GM18502 (cell line): ENCODE results near the gene TSPAN9.

Source experiments
- ATAC-seq: cut with Tn5 transposase; IDR thresholded peaks from one replicate; pipeline ENCODE4 v1.9.1; 2021; ENCODE audit warnings: mild to moderate bottlenecking; ENCODE audit not compliant: unreplicated experiment, poor library complexity

Gene TSPAN9, protein sequence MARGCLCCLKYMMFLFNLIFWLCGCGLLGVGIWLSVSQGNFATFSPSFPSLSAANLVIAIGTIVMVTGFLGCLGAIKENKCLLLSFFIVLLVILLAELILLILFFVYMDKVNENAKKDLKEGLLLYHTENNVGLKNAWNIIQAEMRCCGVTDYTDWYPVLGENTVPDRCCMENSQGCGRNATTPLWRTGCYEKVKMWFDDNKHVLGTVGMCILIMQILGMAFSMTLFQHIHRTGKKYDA

GRCh38 chr12:3076730-3077571, at the start of gene TSPAN9:
Gene TSPAN9 (plus strand): TSS chr12:3077379. CDS start chr12:3201194, 123,815 bp downstream.
- ATAC-seq, result peak; percentile 64

DNA sequence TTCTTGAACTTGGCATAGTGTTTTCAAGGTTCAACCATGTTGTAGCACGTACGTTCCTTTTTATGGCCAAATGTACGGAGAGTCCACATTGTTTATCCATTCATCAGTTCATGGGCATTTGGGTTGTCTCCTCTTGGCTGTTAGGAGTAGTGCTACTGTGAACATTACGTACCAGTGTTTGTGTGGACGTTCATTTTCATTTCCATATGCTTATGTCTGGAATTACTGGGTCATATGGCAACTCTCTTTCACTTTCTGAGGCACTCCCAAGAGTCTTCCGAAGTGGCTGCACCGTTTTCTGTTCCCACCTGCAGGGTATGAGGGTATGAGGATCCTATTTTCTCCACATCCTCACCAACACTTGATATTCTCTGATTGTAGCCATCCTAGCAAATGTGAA, 49.1 kb upstream of the TSPAN9 start:
- ATAC-seq, result no peak

GRCh38 chr12:3030821-3031429, 46.3 kb upstream of the TSPAN9 start:
- ATAC-seq, result no peak

DNA sequence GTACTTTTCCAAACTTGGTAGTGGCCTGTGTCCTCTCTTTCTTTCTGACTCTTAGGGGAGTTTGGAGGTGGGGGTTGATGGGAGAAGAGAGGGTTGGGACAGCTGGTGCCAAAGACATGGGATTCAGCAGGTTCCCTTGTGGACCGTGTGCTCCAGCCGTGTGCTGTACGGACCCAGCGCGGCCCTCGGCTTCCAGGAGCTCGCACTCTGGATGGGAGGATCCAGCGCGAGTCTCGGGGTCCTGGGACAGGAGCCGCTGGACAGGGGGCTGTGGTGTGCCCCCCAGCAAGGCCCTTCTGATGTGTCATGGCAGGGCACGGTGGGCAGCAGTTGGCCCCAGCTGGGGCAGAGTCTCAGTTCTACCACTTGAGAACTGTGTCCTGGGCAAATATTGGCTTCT, 45.0 kb upstream of the TSPAN9 start:
- no peak for ATAC-seq

GRCh38 chr12:3032770-3033538, 44.2 kb upstream of the TSPAN9 start:
- ATAC-seq, result no peak

- ATAC-seq, result no peak
These were observed 43.7 kb upstream of the TSPAN9 start for GRCh38 chr12:3033539-3033867.

DNA sequence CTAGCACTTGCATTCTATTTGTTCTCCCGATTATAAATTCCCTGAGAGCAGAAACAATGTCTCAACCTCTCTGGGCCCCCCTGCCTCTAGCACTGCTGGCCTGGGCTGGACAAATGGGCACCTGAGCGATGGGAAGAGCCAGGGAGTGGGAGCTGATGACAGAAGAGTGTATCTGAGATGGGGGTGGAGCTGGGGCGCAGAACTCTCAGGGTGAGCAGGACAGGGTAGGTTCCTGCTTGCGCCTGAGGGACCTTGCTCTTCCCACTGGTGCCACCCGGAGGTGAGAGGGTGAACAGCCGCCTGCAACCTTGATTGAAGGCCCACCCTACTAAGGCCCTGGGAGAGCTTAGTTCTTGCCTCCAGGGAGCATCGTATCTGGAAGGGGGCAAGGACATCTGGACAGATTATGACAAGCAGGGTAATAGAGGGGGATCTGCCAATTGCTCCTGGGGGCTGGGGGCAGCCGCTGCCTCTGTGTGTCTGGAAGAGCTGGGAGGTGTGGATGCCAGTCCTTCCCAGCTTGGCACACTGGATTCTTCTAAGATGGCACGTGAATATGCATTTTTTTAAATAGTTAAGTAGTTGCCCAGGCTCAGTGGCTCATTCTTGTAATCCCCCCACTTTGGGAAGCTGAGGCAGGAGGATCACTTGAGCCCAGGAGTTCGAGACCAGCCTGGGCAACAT, 43.0 kb upstream of the TSPAN9 start:
- ATAC-seq, result no peak

DNA sequence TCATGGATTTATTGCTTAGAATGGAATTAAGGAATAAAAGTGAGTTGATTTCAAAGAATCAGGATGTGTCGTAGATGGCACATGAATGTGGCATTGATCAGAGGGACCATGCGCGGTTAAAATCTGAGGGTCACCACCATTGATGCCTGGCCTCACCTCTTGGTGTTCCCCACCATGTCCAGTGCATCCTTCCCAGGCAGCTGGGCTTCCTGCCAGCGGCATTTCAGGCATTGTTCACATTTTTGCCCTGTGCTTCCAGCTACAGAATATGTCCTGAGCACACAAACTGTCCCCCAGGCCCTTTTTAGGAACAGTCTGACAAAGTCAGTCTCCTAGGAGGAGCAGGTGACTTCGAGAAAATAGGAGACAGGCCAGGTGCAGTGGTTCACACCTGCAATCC, 42.0 kb upstream of the TSPAN9 start:
- ATAC-seq, result no peak

GRCh38 chr12:3035815-3036702, 41.1 kb upstream of the TSPAN9 start:
- no peak for ATAC-seq

DNA sequence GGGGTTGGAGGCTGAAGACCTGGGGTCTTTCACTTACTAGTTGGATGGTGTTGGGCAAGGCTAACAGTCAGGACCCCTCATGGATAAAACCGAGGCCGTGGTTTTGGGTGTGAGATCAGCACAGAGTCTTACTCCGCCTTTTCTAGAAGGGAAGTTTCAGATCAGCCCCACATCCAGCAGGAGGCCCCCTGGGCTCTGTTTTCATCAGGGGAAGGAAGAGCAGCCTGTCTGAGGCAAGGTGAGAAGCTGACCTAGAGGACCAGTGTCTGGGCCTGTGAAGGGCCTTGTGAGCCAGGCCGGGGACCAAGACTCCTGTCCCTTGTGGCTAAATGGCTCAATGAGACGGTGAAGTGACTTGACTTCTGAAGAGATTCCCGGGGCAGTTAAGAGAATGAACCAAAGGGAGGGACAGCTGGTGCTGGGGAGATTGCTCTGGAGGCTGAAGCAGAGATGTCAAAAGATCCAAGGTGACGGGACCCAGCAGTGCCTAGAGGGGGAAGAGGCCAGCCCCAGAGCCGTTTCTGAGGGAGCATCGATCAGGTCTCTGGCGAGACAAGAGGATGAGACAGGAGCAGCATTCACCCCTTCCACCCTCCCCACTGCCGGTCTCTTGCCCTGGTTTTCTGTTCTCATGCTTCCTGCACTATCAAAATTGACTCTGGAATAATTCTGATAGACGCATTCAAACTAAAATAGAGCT, 40.1 kb upstream of the TSPAN9 start:
- no peak for ATAC-seq

- ATAC-seq, result no peak
These were observed 39.0 kb upstream of the TSPAN9 start for GRCh38 chr12:3038166-3038565.

DNA sequence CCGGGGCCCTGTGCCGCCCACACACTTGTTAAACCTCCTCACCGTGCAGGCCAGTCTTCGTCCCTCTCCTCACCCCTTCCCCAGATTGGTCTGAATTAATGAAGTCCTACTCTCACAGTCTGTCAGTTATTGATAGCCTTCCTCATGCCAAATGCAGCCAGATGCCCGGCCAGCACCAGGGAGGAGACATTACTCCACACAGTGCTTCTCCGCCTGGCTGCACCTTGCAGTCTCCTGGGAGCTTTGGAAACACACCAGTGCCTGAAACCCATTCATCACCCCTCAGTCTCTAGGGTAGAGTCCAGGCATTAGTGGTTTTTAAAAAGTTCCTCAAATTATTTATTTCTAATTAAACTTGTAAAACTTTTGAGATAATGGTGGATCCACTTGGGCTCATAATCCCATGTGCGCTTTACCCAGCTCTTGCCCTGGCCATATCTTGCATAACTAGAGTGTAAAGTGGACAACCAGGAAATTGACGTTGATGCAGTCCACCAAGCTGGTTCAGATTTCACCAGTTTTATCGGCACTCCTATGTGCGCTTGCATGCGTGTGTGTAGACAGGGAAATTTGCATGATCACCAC, 38.2 kb upstream of the TSPAN9 start:
- no peak for ATAC-seq

GRCh38 chr12:3040026-3040656, 37.0 kb upstream of the TSPAN9 start:
- ATAC-seq, result no peak

DNA sequence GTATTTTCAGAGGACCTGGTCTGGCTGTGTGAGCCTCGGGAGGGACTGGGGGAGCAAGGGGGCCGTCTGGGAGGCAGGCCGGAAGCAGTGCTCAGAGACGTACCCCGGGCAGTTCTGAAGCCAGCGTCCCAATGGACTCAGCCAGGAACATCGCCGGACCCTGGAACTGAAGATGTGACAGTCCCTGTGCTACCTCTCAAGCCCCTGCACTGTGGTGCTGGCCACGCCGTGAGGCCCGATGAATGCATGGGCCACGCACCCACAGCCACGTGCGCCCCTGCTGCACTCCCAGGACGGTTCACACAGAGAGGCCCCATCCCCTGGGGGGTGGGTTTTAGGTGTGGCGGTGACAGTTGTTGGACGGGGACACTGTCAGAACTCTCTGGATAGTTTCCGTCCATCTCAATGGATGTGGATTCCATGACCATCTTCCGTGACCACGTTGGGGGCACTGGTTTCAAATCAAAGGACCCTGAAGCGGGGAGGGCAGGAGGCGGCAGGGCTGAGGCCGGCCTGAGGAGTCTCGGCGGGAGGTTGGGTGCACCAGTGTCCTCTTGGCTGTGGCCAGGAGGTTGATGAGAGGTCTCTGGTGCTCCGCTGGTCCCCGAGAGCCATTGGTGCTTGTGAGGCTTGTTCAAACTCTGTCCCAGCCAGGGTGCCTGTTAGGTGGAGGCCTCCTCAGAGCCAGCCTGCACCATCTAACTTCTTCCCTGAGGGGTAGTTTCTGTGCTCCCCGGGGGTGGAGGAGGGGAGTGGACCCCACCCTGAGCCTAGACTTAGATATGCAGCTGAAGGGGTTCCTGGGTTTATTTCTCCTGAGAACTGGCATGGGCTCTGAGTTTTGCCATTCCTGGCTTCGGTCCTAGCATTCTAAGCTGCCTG, 36.3 kb upstream of the TSPAN9 start:
- ATAC-seq, result no peak

- ATAC-seq, result peak; percentile 78
These were observed 35.5 kb upstream of the TSPAN9 start for GRCh38 chr12:3041558-3042164.

DNA sequence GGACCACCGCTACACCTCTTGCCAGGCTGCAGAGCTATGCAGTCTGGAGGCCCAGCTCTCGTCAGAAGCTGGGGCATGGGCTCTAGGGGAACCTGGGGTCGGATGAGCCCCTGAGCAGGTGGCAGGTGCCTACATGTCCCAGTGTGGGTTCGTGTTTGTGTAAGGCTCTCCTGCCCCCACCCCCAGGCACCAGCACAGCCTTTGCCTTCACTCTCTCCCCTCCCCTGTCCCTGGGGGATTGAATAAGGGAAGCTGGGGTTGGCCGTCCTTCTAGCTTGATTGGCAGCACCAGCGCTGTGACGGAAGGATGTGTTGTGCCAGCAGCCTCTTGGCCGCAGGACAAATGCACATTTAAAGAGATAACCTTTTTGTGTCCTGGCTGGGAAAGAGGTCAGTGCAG, 34.8 kb upstream of the TSPAN9 start:
- no peak for ATAC-seq

DNA sequence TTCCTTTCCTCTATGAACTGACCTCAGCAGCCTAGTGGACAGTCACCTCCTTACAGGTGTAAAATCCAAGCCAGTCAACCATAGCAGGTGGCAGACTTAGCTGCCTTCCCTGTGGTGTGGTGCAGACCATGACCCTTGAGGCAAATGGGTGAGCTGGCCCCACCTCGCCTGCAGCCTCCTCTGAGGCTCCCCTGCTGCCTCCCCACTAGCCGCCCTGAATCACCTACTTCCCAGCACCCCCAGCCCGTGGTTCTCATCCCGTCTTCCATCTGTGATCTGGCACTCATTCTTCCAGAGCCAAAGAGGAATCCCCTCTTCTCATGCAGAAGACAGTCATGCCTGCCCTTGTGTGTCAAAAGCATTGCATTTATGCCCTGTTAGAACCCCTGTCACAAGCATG, 34.4 kb upstream of the TSPAN9 start:
- no peak for ATAC-seq
